Heart right ventricle (tissue), 16 donors: ENCODE results near the gene VPS37D. TPM values are rescaled to one million over a fixed set of nuclear protein-coding genes. Genes with fewer than 3 reads are reported as not detected.

ENCODE experiments used
- ATAC-seq, 8 donors: fragments of 200-7000 bp; cut with Tn5 transposase; one replicate each; pipeline ENCODE4 v1.9.1; 2020; ENCODE audit warnings: mild to moderate bottlenecking in 8 of 8, moderate library complexity in 8 of 8, moderate number of reproducible peaks in 1 of 8
- DNase-seq, 2 donors: peaks; one replicate each; pipeline ENCODE4 v3.0.0-alpha.2; 2020
- H3K27ac ChIP-seq, 10 donors: fragments of 200-600 bp; sonication (generic) in 2 of 10; one replicate each; pipeline versions ENCODE4 v1.5.0 to v1.8.0; 2020 to 2022; ENCODE audit warnings: mild to moderate bottlenecking in 3 of 10
- H3K27me3 ChIP-seq, 7 donors: fragments of 200-600 bp; one replicate each; pipeline ENCODE4 v1.8.0; 2021 to 2022; ENCODE audit warnings: mild to moderate bottlenecking in 2 of 7
- H3K36me3 ChIP-seq, 9 donors: fragments of 200-600 bp; sonication (generic) in 1 of 9; one replicate each; pipeline versions ENCODE4 v1.5.0 to v1.8.0; 2020 to 2022; ENCODE audit warnings: mild to moderate bottlenecking in 2 of 9
- H3K4me1 ChIP-seq, 9 donors: fragments of 200-600 bp; sonication (generic) in 1 of 9; one replicate each; pipeline versions ENCODE4 v1.5.0 to v1.8.0; 2020 to 2022; ENCODE audit warnings: mild to moderate bottlenecking in 4 of 9
- H3K4me3 ChIP-seq, 10 donors: fragments of 200-600 bp; sonication (generic) in 2 of 10; one replicate each; pipeline versions ENCODE4 v1.5.0 to v1.8.0; 2020 to 2022; ENCODE audit warnings: mild to moderate bottlenecking in 7 of 10, moderate library complexity in 2 of 10
- H3K9me3 ChIP-seq, 11 donors: fragments of 200-600 bp in 10 of 11; sonication (generic) in 2 of 11; one replicate each; pipeline versions ENCODE4 v1.5.0 to v1.8.0; 2013 to 2022; ENCODE audit warnings: mild to moderate bottlenecking in 2 of 11, control low read depth in 1 of 11, moderate library complexity in 1 of 11
- CTCF ChIP-seq, 9 donors: fragments of 200-600 bp; sonication (generic) in 2 of 9; IDR thresholded peaks; one replicate each; pipeline versions ENCODE4 v1.5.0 to v1.8.0; 2021 to 2022; ENCODE audit warnings: antibody characterized with exemption in 9 of 9, mild to moderate bottlenecking in 5 of 9, moderate library complexity in 1 of 9
- WGBS, 2 donors: extraction: QIAGEN DNeasy Blood & Tissue Kit; methylation state at CpG; one replicate each; pipeline ENCODE4 v1.1.7; 2013; ENCODE audit warnings: inconsistent platforms in 1 of 2; 5-methylcytosine and 5-hydroxymethylcytosine counted together
- intact Hi-C, 10 donors: fragments of 100-400 bp; cut with DNase I; formaldehyde crosslinking; loops; one replicate each; pipeline versions ENCODE4 v1.11.1 to v1.14.2; 2022
- polyA plus RNA-seq, 2 donors: library from polyadenylated mRNA; stranded (reverse); fragments of 200-250 nt; gene quantifications; one replicate each; pipeline ENCODE4 v1.2.3, GENCODE V29; 2013
- total RNA-seq, 10 donors: library from RNA; stranded (reverse); fragmentation: NEBNext Ultra II Directional in 3 of 10; extraction: Animal tissue kit (Norgen Biotek cat#: 25700) in 3 of 10; gene quantifications; one replicate each; pipeline versions ENCODE4 v1.2.1 to v1.2.4, GENCODE V29; 2021 to 2023
- donor health status: Arrhythmogenic right ventricular cardiomyopathy.
- donor health status: ischemic (EF 13 %, LVEDD 7.1; RV severe dilation, severe dysfunction).
- donor health status: healthy with polysubstance abuse.
- donor health status: DM: no; HTN: yes; CAD: no.
- donor health status: DM: no; HTN: no; CAD: no.
- donor health status: ischemic (EF 25% LVEDD 6.9; RV normal size, moderate dysfunction).
- donor health status: ischemic (EF 25% LVEDD 5.7; RV mildly dilated, moderate dysfunction).
- donor health status: healthy.
- donor health status: DM: yes; HTN: yes; CAD: no.
- donor health status: Ischemic cardiomyopathy.
- donor health status: ischemic (EF 35%, LVEDD 5.7; RV mildly dilated, moderate dysfunction).
- donor health status: nonischemic (EF 11% LVEDD 7.7; RV severe dilation, severe dysfunction).
- donor health status: DM: yes; HTN: yes; CAD: no.
- donor health status: PGD.
- donor health status: ischemic (EF 29% LVEDD 5.4; RV normal size, mild dysfunction).
- donor health status: nonischemic (EF 23%, LVEDD 6.1; RV moderate dilation, normal function).

The VPS37D gene
- total and polyA plus RNA-seq, 12 donors = 1.1 to 3.6 (median 2.1) TPM

GRCh38 chr7:73625276-73625675 lies 42.4 kb upstream of the VPS37D start:
- H3K36me3 ChIP-seq = no peaks in the 10 kb centered on the region
- no peak for TF ChIP-seq CTCF (IDR thresholded peaks at IDR 0.05)
- H3K27me3 ChIP-seq = peaks cover 8 to 94% (median 88%) of the 10 kb centered on the region in 7 donors
- peaks cover 0 to 22% (median 20%) of the 10 kb centered on the region in 9 donors for H3K4me1 ChIP-seq
- WGBS, 2 donors = 96 to 97% methylated on average over 11 of the region's 11 CpGs
- no peak overlapping the region for H3K4me3 ChIP-seq
- intact Hi-C loops = no loop called here
- no peak for DNase-seq
- H3K9me3 ChIP-seq = no peaks in the 10 kb centered on the region
- no peak for ATAC-seq
- no peak overlapping the region for H3K27ac ChIP-seq

- TF ChIP-seq CTCF (IDR thresholded peaks at IDR 0.05) = no peak
- WGBS, 2 donors = 17 to 30% methylated on average over 3 of the region's 3 CpGs
- intact Hi-C loops = no loop called here
- H3K27me3 ChIP-seq = peaks cover 8 to 91% (median 83%) of the 10 kb centered on the region in 7 donors
- DNase-seq = no peak
- H3K36me3 ChIP-seq = no peaks in the 10 kb centered on the region
- H3K4me3 ChIP-seq = no peak overlapping the region
- H3K27ac ChIP-seq = no peak overlapping the region
- no peak for ATAC-seq
- H3K4me1 ChIP-seq = peaks cover 0 to 22% (median 20%) of the 10 kb centered on the region in 9 donors
- no peaks in the 10 kb centered on the region for H3K9me3 ChIP-seq
Measured at GRCh38 chr7:73626814-73627213, 40.8 kb upstream of the VPS37D start.

- H3K27me3 ChIP-seq = peaks cover 5 to 92% (median 76%) of the 10 kb centered on the region in 7 donors
- ATAC-seq = no peak
- no peaks in the 10 kb centered on the region for H3K36me3 ChIP-seq
- intact Hi-C loops = no loop called here
- TF ChIP-seq CTCF (IDR thresholded peaks at IDR 0.05) = no peak
- peaks cover 0 to 13% (median 10%) of the 10 kb centered on the region in 9 donors for H3K4me1 ChIP-seq
- WGBS, 2 donors = 86 to 91% methylated on average over 3 to 4 of the region's 4 CpGs
- H3K4me3 ChIP-seq = no peak overlapping the region
- DNase-seq = no peak
- H3K27ac ChIP-seq = no peak overlapping the region
- no peaks in the 10 kb centered on the region for H3K9me3 ChIP-seq
Measured at GRCh38 chr7:73628504-73628903, 39.1 kb upstream of the VPS37D start.

GRCh38 chr7:73631558-73631957 lies 36.1 kb upstream of the VPS37D start:
- ATAC-seq = no peak
- TF ChIP-seq CTCF (IDR thresholded peaks at IDR 0.05) = no peak
- Histone ChIP-seq H3K27ac (no peak overlapping the region), H3K27me3 (peaks cover 0 to 79% (median 59%) of the 10 kb centered on the region in 7 donors), H3K4me3 (no peak overlapping the region), H3K36me3 (no peaks in the 10 kb centered on the region), H3K9me3 (no peaks in the 10 kb centered on the region), H3K4me1 (peaks cover 0 to 8% (median 0%) of the 10 kb centered on the region in 9 donors)
- DNase-seq = no peak
- WGBS, 2 donors = 17 to 21% methylated on average over 1 of the region's 1 CpG
- intact Hi-C loops = no loop called here
